ENCODE data around the gene IP6K1.
"Not testable (repeated sequence)": the region's sequence is repeated elsewhere in the genome, so short reads cannot be mapped to it uniquely, and the experiment has no call there.

IP6K1 gene

GRCh38 chr3:49793486-49794085 is 7.2 kb upstream of the IP6K1 start:
- DNase-seq = no peak

GRCh38 chr3:49792371-49793150 is 6.2 kb upstream of the IP6K1 start:
- DNase-seq = no peak

- DNase-seq = no peak
Measured at GRCh38 chr3:49791571-49791970, 5.2 kb upstream of the IP6K1 start.

DNA sequence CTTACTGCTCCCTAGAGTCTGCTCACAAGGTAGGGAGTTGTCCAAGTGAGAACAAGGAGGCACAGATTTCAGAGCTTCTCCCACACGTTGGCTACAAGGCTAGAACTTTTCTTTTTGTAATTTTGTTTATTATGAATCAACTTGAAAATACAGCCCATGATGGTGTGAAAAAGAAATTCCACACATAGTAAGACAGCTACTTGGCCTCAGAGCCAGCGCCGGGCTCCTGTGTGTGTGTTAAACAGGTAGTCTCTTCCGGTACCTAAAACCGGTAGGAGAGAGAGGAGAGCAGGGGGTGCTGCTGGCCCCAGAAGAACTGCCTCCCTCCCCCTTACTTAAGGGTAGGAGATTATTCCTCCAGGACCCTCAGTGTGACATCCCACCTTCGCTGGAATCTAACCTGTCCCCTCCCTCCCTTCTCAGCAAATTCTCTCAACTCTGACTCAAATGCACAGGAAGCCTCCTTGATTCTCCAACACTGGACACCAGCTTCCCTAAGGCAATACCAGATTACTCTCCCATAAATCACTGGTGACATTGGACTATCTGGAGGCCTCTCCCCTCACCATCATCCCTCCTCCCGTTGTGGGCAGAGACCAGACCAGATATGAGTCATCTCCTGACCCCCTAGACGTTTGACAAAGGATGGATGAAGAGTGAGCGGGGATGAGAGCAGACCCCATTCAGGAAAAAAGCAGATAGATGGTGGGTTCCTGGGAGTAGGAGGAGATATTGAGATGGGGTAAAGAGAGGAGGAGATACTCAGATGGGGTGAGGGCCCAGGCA is 4.5 kb upstream of the IP6K1 start:
- no peak for DNase-seq

GRCh38 chr3:49788056-49788455 is 1.7 kb upstream of the IP6K1 start:
- DNase-seq = no peak

DNA sequence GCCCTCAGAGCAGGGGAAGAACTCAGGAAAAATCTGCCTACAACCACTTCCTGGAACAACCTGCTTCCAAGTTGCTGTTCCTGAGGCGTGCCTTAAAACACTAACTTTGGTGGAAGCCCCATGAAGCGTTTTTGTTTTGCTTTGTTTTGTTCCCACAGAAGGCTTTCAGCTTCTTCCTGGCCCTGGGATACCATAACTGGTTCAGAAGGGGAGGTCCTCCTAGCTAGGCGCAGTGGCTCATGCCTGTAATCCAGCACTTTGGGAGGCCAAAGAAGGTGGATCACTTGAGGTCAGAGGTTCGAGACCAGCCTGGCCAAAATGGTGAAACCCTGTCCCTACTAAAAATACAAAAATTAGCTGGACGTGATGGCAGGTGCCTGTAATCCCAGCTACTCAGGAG is 1.2 kb upstream of the IP6K1 start:
- no peak for DNase-seq

DNA sequence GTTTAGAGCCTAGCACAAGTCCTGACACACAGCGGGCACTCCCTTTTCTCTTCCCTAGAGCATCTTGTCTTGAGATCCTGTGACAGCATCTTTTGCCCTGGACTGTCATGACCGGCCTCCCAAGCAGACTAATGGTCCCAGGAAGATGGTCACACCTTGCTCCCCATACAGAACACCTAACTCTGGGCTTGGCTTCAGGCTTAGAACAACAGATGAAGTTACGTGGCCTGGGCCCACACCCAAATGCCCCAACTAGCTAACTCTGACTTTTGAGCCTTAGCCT is 781 bp upstream of the IP6K1 start:
- no peak for DNase-seq

GRCh38 chr3:49785565-49786356 is 581 bp downstream of the IP6K1 start:
- peak in 1 of 2 experiments; percentile 14 for DNase-seq

DNA sequence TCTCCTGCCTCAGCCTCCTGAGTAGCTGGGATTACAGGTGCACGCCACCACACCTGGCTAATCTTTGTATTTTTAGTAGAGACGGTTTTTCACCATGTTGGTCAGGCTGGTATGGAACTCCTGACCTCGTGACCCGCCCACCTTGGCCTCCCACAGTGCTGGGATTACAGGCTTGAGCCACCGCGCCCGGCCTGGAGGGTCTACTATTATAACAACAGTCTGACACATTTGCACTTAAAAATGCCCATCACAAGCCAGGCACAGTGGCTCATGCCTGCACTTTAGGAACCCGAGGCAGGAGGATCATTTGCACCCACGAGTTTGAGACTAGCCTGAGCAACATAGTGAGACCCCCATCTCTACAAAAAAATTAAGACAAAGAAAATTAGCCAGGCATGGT is 4.1 kb downstream of the IP6K1 start:
- not testable (repeated sequence) for DNase-seq

- DNase-seq = no peak
Measured at GRCh38 chr3:49781415-49782199, 4.7 kb downstream of the IP6K1 start.

GRCh38 chr3:49780975-49781365 is 5.4 kb downstream of the IP6K1 start:
- not testable (repeated sequence) for DNase-seq

GRCh38 chr3:49780080-49780974 is 6.0 kb downstream of the IP6K1 start:
- no peak for DNase-seq

GRCh38 chr3:49779358-49780079 is 6.8 kb downstream of the IP6K1 start:
- no peak for DNase-seq

GRCh38 chr3:49776101-49776500 is 10.2 kb downstream of the IP6K1 start:
- not testable (repeated sequence) for DNase-seq

DNA sequence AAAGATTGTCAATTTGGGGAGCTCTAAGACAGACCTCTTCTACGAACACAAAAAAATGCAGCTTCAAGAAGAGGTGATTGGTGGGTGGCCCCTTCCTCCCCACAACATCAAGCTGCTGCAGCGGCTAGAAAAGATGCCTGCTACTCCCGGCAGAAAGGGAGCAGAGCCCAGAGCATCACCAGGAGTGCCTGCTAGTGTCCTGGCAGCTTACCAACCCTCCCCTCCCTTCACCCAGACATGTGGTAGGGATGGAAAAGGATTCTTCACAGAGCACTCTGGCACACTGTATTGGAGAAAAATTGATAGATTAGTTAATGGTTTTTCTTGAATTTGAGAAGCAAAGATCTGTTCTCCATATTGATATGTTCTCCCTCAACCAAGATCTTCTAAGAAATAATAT is 10.8 kb downstream of the IP6K1 start:
- DNase-seq = no peak

DNA sequence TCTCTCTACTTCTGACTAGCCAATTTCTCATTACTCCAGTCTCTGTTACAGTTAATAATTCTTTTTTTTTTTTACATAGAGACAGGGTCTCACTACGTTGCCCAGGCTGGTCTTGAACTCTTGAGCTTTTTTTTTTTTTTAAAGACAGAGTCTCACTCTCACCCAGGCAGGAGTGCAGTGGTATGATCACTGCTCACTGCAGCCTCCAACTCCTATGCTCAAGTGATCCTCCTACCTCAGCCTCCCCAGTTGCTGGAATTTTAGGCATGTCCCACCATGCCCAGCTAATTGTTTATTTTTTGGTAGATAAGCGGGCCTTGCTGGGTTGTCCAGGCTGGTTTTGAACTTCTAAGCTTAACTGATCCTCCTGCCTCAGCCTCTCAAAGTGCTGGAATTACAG is 13.6 kb downstream of the IP6K1 start:
- no peak for DNase-seq

DNA sequence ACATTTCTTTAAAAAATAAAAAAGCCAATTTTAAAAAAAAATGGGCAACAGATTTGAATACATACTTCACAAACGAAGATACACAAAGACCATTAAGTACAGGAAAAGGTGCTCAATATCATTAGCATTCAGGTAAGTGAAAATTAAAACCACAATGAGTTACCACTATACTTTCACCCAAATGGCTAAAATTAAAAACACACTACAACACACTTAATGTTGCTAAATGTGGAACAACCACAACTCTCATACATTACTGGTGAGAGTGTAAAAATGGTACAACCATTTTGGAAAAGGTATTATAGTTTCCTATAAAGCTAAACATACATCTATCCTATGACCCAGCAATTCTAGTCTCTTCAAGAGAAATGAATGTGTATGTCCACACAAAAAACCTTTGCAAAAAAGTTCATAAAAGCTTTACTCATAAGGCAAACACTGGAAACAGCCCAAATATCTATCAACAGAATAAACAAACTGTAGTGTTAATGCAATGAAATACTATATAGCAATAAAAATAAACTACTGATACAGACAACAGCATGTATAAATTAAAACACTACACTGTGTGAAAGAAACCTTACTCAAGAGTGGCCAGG is 14.9 kb downstream of the IP6K1 start:
- no peak for DNase-seq

GRCh38 chr3:49769926-49770325 is 16.4 kb downstream of the IP6K1 start:
- DNase-seq = no peak

GRCh38 chr3:49769286-49769915 is 16.9 kb downstream of the IP6K1 start:
- no peak for DNase-seq

- no peak for DNase-seq
Measured at GRCh38 chr3:49763981-49764380, 22.4 kb downstream of the IP6K1 start.

Data from activated CD4-positive, alpha-beta T cell treated with anti-CD3 and anti-CD28 coated beads, Interleukin-2, amount 50 U/mL, for 4 hours (primary cell).